Mesendoderm (in vitro differentiated cells): ENCODE measurements around the gene GNAI2. TPM values are rescaled to one million over a fixed set of nuclear protein-coding genes. Genes with fewer than 3 reads are reported as not detected.

ENCODE experiments used
- DNase-seq: peaks from one replicate; pipeline ENCODE4 v3.0.0; 2013
- H2AK5ac ChIP-seq: 2 replicates; pipeline ENCODE4 v1.6.1; 2013; ENCODE audit warnings: low read length, inconsistent platforms
- H2BK120ac ChIP-seq: 2 replicates; pipeline ENCODE4 v1.6.1; 2013; ENCODE audit warnings: low read depth, mild to moderate bottlenecking, low read length, moderate library complexity, mixed read lengths
- H2BK15ac ChIP-seq: replicated peaks from 2 replicates; pipeline ENCODE4 v1.6.1; 2013; ENCODE audit warnings: low read depth, mild to moderate bottlenecking, moderate library complexity
- H2BK5ac ChIP-seq: 2 replicates; pipeline ENCODE4 v1.6.1; 2013; ENCODE audit warnings: low read length, inconsistent platforms
- H3K18ac ChIP-seq: 2 replicates; pipeline ENCODE4 v1.6.1; 2013; ENCODE audit warnings: mild to moderate bottlenecking, low read length, mixed read lengths
- H3K23ac ChIP-seq: one replicate; pipeline ENCODE4 v1.6.1; 2013; ENCODE audit warnings: low read length
- H3K27ac ChIP-seq: 2 replicates; pipeline ENCODE4 v1.5.1; 2013; ENCODE audit warnings: low read depth, mild to moderate bottlenecking, inconsistent platforms, low read length, moderate library complexity
- H3K27me3 ChIP-seq: 2 replicates; pipeline ENCODE4 v1.6.1; 2013; ENCODE audit warnings: low read length, control low read depth, mild to moderate bottlenecking, inconsistent platforms; ENCODE audit not compliant: insufficient read depth, poor library complexity
- H3K36me3 ChIP-seq: 2 replicates; pipeline ENCODE4 v1.6.1; 2013; ENCODE audit warnings: low read length, inconsistent platforms; ENCODE audit not compliant: control insufficient read depth, insufficient read depth
- H3K4ac ChIP-seq: one replicate; pipeline ENCODE4 v1.6.1; 2013; ENCODE audit warnings: low read depth, mild to moderate bottlenecking, low read length, moderate library complexity
- H3K4me1 ChIP-seq: 2 replicates; pipeline ENCODE4 v1.6.1; 2013; ENCODE audit warnings: low read depth, low read length, inconsistent platforms; ENCODE audit not compliant: control insufficient read depth
- H3K4me2 ChIP-seq: 2 replicates; pipeline ENCODE4 v1.6.1; 2013; ENCODE audit warnings: low read length
- H3K4me3 ChIP-seq: 2 replicates; pipeline ENCODE4 v1.5.1; 2013; ENCODE audit warnings: mild to moderate bottlenecking, low read length
- H3K56ac ChIP-seq: one replicate; pipeline ENCODE4 v1.6.1; 2013; ENCODE audit warnings: low read length
- H3K79me1 ChIP-seq: 2 replicates; pipeline ENCODE4 v1.6.1; 2013; ENCODE audit warnings: low read length, inconsistent platforms
- H3K79me2 ChIP-seq: 2 replicates; pipeline ENCODE4 v1.6.1; 2013; ENCODE audit warnings: mild to moderate bottlenecking, low read length; ENCODE audit not compliant: control insufficient read depth, insufficient read depth
- H3K9ac ChIP-seq: 2 replicates; pipeline ENCODE4 v1.6.1; 2013; ENCODE audit warnings: low read length, inconsistent platforms
- H4K5ac ChIP-seq: one replicate; pipeline ENCODE4 v1.6.1; 2013; ENCODE audit warnings: low read length
- H4K8ac ChIP-seq: one replicate; pipeline ENCODE4 v1.6.1; 2013; ENCODE audit warnings: low read depth, mild to moderate bottlenecking, control low read depth, low read length, moderate library complexity
- WGBS: extraction: QIAGEN DNeasy Blood & Tissue Kit; methylation state at CpG from one replicate; pipeline ENCODE4 v1.1.7; 2013; ENCODE audit warnings: low lambda C conversion rate, missing lambda C conversion rate; ENCODE audit not compliant: insufficient coverage; ENCODE audit errors: extremely low coverage; 5-methylcytosine and 5-hydroxymethylcytosine counted together
- polyA plus RNA-seq, 2 experiments: library from polyadenylated mRNA; stranded (reverse); fragments of 200-250 nt; gene quantifications; one replicate each; pipeline ENCODE4 v1.2.3, GENCODE V29; 2013

GNAI2 gene
- polyA plus RNA-seq (2013, experiment 1 of 2) = 218 TPM
- 223 TPM for polyA plus RNA-seq (2013, experiment 2 of 2)

DNA sequence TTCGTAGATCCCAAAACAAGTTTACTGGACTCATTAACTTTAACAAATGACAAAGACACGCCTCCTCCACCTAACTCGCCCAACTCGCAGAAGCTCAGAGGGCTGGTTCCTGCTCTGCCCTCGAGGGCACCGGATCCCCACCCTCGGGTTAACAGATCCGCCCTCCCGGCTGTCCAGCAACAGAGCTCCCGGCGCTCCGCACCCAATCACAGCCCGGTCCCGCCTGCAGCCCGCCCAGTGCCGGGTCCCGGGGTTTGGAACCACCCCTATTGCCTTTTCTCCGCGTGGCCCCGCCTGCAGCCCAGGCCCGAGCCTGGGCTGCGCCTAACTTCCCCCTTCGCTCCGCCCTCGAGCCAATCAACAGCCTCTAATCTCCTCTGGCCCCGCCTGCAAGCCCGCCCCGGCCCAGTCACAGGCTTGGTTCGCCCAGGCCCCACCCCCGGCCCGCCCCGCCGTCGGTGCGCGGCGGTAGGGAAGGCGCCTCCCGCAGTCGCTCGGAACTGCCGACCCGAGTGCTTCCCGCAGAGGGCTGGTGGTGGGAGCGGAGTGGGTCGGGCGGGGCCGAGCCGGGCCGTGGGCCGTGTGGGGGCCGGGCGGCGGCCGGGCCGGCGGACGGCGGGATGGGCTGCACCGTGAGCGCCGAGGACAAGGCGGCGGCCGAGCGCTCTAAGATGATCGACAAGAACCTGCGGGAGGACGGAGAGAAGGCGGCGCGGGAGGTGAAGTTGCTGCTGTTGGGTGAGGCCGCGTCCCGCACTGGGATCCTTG is at the start of gene GNAI2:
Gene GNAI2 (plus strand): TSS at position 489 of the 768 bp plus-strand sequence. CDS start 132 bp downstream, at position 621.
- Histone ChIP-seq H3K23ac (peak within 1 kb of the TSS; percentile 71), H3K18ac (peak within 1 kb of the TSS; percentile 60), H3K56ac (peak within 1 kb of the TSS; percentile 98), H4K8ac (no peak within 1 kb of the TSS), H2AK5ac (no peak within 1 kb of the TSS), H3K4me3 (peak within 1 kb of the TSS; percentile 96), H2BK5ac (peak within 1 kb of the TSS; percentile 34), H3K9ac (peak within 1 kb of the TSS; percentile 98), H3K27ac (peak within 1 kb of the TSS; percentile 35), H3K27me3 (no peaks in the 10 kb centered on the region), H3K4me2 (peak within 1 kb of the TSS; percentile 98), H2BK15ac (no peak within 1 kb of the TSS), H3K79me2 (peaks cover 42% of the 10 kb centered on the region), H3K79me1 (peaks cover 21% of the 10 kb centered on the region), H4K5ac (no peak within 1 kb of the TSS), H3K4me1 (peaks cover 18% of the 10 kb centered on the region), H3K36me3 (no peaks in the 10 kb centered on the region), H3K4ac (peak within 1 kb of the TSS; percentile 20), H2BK120ac (no peak within 1 kb of the TSS)
- WGBS = no CpG with 5 or more reads among the region's 75 CpGs
- DNase-seq = peak; percentile 99

DNA sequence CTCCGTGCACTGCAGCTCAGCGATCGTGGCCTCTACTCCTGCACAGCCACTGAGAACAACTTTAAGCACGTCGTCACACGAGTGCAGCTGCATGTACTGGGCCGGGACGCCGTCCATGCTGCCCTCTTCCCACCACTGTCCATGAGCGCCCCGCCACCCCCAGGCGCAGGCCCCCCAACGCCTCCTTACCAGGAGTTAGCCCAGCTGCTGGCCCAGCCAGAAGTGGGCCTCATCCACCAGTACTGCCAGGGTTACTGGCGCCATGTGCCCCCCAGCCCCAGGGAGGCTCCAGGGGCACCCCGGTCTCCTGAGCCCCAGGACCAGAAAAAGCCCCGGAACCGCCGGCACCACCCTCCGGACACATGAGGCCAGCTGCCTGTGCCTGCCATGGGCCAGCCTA is 48.3 kb upstream of the GNAI2 start:
- no peaks in the 10 kb centered on the region for H3K79me1 ChIP-seq
- H3K27ac ChIP-seq = no peak overlapping the region
- WGBS = no CpG with 5 or more reads among the region's 19 CpGs

DNA sequence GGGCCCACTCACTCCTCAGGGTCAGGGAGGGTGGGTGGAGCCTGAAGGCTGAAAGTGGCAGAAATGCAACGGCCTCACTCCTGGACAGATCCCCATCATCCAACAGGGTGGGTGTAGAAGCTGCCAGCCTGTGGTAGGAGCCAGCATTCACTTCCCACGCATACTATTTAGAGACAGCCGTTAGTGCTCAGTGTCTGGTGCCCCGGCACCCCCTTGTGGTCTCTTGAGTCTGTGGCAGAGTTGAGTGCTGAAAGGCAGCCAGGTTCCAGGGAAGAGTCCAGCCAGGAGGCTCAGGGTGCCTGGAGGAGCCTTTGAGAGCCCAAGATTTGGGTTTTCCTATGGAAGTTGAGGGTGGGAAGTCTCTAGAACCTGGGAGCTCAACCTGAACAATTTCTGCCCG is 46.7 kb upstream of the GNAI2 start:
- Histone ChIP-seq H3K23ac (no peak overlapping the region), H3K4me3 (no peak overlapping the region), H3K4me2 (no peak overlapping the region), H3K27ac (no peak overlapping the region), H2BK5ac (no peak overlapping the region), H3K79me2 (no peaks in the 10 kb centered on the region), H3K4ac (no peak overlapping the region), H3K36me3 (peaks cover 8% of the 10 kb centered on the region), H2BK120ac (no peak overlapping the region), H4K8ac (no peak overlapping the region), H3K79me1 (no peaks in the 10 kb centered on the region), H3K56ac (no peak overlapping the region), H3K18ac (no peak overlapping the region), H2AK5ac (no peak overlapping the region), H4K5ac (no peak overlapping the region), H3K9ac (no peak overlapping the region), H2BK15ac (no peak overlapping the region), H3K27me3 (no peaks in the 10 kb centered on the region), H3K4me1 (no peaks in the 10 kb centered on the region)
- peak; percentile 83 for DNase-seq
- no CpG with 5 or more reads among the region's 5 CpGs for WGBS

More for the DNA sequence above, 48.3 kb upstream of the GNAI2 start:
- no peak overlapping the region for H2AK5ac ChIP-seq
- no peak overlapping the region for H3K23ac ChIP-seq
- H3K79me2 ChIP-seq = no peaks in the 10 kb centered on the region
- no peak overlapping the region for H3K56ac ChIP-seq
- no peaks in the 10 kb centered on the region for H3K27me3 ChIP-seq
- no peak overlapping the region for H3K4me2 ChIP-seq
- H3K9ac ChIP-seq = no peak overlapping the region
- no peak overlapping the region for H3K4ac ChIP-seq
- H2BK15ac ChIP-seq = no peak overlapping the region
- H4K5ac ChIP-seq = no peak overlapping the region
- no peak for DNase-seq
- H3K4me3 ChIP-seq = no peak overlapping the region
- H2BK120ac ChIP-seq = no peak overlapping the region
- no peak overlapping the region for H2BK5ac ChIP-seq
- H4K8ac ChIP-seq = no peak overlapping the region
- peaks cover 11% of the 10 kb centered on the region for H3K36me3 ChIP-seq
- H3K18ac ChIP-seq = no peak overlapping the region
- H3K4me1 ChIP-seq = no peaks in the 10 kb centered on the region

DNA sequence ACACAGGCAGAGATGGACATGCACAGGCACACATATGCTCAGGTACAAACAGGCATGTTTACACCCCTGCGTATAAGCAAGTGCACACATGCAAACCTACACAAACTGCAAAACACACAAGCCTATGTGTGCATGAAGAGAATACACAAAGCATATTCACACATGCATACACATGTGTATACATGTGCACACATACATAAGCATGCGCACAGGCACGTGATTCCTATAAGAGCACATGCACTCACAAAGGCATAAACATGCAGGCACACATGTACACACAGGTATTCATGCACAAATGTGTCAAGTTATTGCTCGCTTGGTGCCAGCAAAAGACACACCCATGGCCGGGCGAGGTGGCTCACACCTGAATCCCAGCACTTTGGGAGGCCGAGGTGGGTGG is 46.0 kb upstream of the GNAI2 start:
- Histone ChIP-seq H3K27me3 (no peaks in the 10 kb centered on the region), H3K56ac (no peak overlapping the region), H3K36me3 (peaks cover 6% of the 10 kb centered on the region), H3K27ac (no peak overlapping the region), H3K4me3 (no peak overlapping the region), H2BK5ac (no peak overlapping the region), H3K9ac (no peak overlapping the region), H3K4ac (no peak overlapping the region), H3K4me2 (no peak overlapping the region), H2AK5ac (no peak overlapping the region), H3K79me1 (no peaks in the 10 kb centered on the region), H2BK120ac (no peak overlapping the region), H4K8ac (no peak overlapping the region), H2BK15ac (no peak overlapping the region), H4K5ac (no peak overlapping the region), H3K18ac (no peak overlapping the region), H3K23ac (no peak overlapping the region), H3K79me2 (no peaks in the 10 kb centered on the region), H3K4me1 (no peaks in the 10 kb centered on the region)
- no CpG with 5 or more reads among the region's 7 CpGs for WGBS
- no peak for DNase-seq

DNA sequence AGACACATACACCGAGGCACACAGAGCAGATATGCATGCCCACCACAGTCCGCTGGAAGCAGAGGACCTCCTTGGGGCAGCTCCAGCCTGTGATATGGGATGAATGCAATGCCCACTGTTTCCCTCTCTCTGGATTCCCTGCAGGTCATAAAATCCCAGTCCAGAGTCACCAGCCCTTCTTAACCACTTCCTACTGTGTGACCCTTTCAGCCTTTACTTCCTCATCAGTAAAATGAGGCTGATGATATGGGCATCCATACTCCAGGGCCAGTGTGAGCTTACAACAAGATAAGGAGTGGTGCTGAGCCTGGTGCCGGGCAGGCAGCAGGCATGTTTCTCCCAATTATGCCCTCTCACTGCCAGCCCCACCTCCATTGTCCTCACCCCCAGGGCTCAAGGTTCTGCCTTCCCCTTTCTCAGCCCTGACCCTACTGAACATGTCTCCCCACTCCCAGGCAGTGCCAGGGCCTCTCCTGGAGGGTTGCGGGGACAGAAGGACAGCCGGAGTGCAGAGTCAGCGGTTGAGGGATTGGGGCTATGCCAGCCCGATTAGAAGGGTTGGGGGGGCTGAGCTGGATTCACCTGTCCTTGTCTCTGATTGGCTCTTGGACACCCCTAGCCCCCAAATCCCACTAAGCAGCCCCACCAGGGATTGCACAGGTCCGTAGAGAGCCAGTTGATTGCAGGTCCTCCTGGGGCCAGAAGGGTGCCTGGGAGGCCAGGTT is 44.9 kb upstream of the GNAI2 start, which contains the start of gene GNAT1:
Gene GNAT1 (plus strand): TSS at position 675 of the 725 bp plus-strand sequence. CDS start 116 bp downstream, outside the sequence.
- H3K79me2 ChIP-seq = no peaks in the 10 kb centered on the region
- no peak for DNase-seq
- no CpG with 5 or more reads among the region's 8 CpGs for WGBS
- no peaks in the 10 kb centered on the region for H3K79me1 ChIP-seq
- no peaks in the 10 kb centered on the region for H3K27me3 ChIP-seq
- no peak within 1 kb of the TSS for H3K4ac ChIP-seq
- no peak within 1 kb of the TSS for H3K23ac ChIP-seq
- no peak within 1 kb of the TSS for H2AK5ac ChIP-seq
- H2BK15ac ChIP-seq = no peak within 1 kb of the TSS
- no peak within 1 kb of the TSS for H3K27ac ChIP-seq
- no peak within 1 kb of the TSS for H3K18ac ChIP-seq
- H3K36me3 ChIP-seq = peaks cover 3% of the 10 kb centered on the region
- H4K8ac ChIP-seq = no peak within 1 kb of the TSS
- H3K9ac ChIP-seq = no peak within 1 kb of the TSS
- no peak within 1 kb of the TSS for H3K4me3 ChIP-seq
- no peak within 1 kb of the TSS for H3K56ac ChIP-seq
- H3K4me2 ChIP-seq = no peak within 1 kb of the TSS
- no peak within 1 kb of the TSS for H4K5ac ChIP-seq
- no peak within 1 kb of the TSS for H2BK5ac ChIP-seq
- no peak within 1 kb of the TSS for H2BK120ac ChIP-seq
- no peaks in the 10 kb centered on the region for H3K4me1 ChIP-seq
